Uterus (tissue), 4 donors: ENCODE data around the gene S1PR4. TPM values are rescaled to one million over a fixed set of nuclear protein-coding genes. Genes with fewer than 3 reads are reported as not detected.

Experiments used
- DNase-seq, 2 donors: peaks; one replicate each; pipeline ENCODE4 v3.0.0-alpha.2; 2019 to 2020
- H3K27ac ChIP-seq, 2 donors: fragments of 200-600 bp; sonication (generic); 1 replicate in 1 of 2; 2 replicates in 1 of 2; pipeline ENCODE4 v1.5.1; 2016 to 2018
- H3K27me3 ChIP-seq, 2 donors: fragments of 200-600 bp; sonication (generic); one replicate each; pipeline ENCODE4 v1.5.1; 2018 to 2019; ENCODE audit warnings: control low read depth in 1 of 2
- H3K36me3 ChIP-seq, 2 donors: fragments of 200-600 bp; sonication (generic); one replicate each; pipeline ENCODE4 v1.5.1; 2019; ENCODE audit warnings: control low read depth in 1 of 2
- H3K4me1 ChIP-seq, 2 donors: fragments of 200-600 bp; sonication (generic); one replicate each; pipeline ENCODE4 v1.5.1; 2018 to 2019; ENCODE audit warnings: control low read depth in 1 of 2
- H3K4me3 ChIP-seq, 2 donors: fragments of 200-600 bp; sonication (generic); 1 replicate in 1 of 2; 2 replicates in 1 of 2; pipeline ENCODE4 v1.5.1; 2018 to 2019; ENCODE audit warnings: mild to moderate bottlenecking in 1 of 2
- H3K9me3 ChIP-seq, 2 donors: fragments of 200-600 bp; sonication (generic); one replicate each; pipeline ENCODE4 v1.5.1; 2019; ENCODE audit warnings: control low read depth in 1 of 2
- POLR2A ChIP-seq, 2 donors: fragments of 450-650 bp; IDR thresholded peaks; one replicate each; pipeline ENCODE4 v1.6.1; 2016; ENCODE audit warnings: antibody characterized with exemption in 2 of 2, mild to moderate bottlenecking in 1 of 2, moderate library complexity in 1 of 2
- intact Hi-C: fragments of 100-400 bp; cut with DNase I; formaldehyde crosslinking; loops from one replicate; pipeline ENCODE4 v1.15.1; 2023; ENCODE audit warnings: low total_unique reads
- total RNA-seq, 4 donors: library from RNA; depleted of rRNA in 3 of 4; stranded (reverse); fragments of >200 nt in 3 of 4; gene quantifications; one replicate each; pipeline versions ENCODE4 v1.1.0 to v1.2.4, GENCODE V29; 2014 to 2023
- TF ChIP-seq, protein P1 (sequence below), 4 experiments: fragments of 200-600 bp in 2 of 4; fragments of 450-650 bp in 2 of 4; sonication (generic) in 2 of 4; IDR thresholded peaks; one replicate each; pipeline ENCODE4 v1.5.1; 2016 to 2019; ENCODE audit warnings: antibody characterized with exemption in 4 of 4, mild to moderate bottlenecking in 2 of 4, moderate library complexity in 1 of 4
- donor health status: DM: yes; HTN: yes; CAD: no.

S1PR4 gene
- total RNA-seq, 4 donors from 2014 or later = 1.3 to 2.0 TPM; not detected in 2

GRCh38 chr19:3192228-3192635 is 13.7 kb downstream of the S1PR4 start:
- DNase-seq = no peak
- Histone ChIP-seq H3K27ac (no peak overlapping the region), H3K36me3 (no peaks in the 10 kb centered on the region), H3K9me3 (no peaks in the 10 kb centered on the region), H3K27me3 (no peaks in the 10 kb centered on the region), H3K4me3 (no peak overlapping the region), H3K4me1 (peaks cover 0 to 6% of the 10 kb centered on the region in 2 donors)
- intact Hi-C loops = no loop called here
- TF ChIP-seq POLR2A (IDR thresholded peaks at IDR 0.05) = no peak
- TF ChIP-seq, protein P1, sequence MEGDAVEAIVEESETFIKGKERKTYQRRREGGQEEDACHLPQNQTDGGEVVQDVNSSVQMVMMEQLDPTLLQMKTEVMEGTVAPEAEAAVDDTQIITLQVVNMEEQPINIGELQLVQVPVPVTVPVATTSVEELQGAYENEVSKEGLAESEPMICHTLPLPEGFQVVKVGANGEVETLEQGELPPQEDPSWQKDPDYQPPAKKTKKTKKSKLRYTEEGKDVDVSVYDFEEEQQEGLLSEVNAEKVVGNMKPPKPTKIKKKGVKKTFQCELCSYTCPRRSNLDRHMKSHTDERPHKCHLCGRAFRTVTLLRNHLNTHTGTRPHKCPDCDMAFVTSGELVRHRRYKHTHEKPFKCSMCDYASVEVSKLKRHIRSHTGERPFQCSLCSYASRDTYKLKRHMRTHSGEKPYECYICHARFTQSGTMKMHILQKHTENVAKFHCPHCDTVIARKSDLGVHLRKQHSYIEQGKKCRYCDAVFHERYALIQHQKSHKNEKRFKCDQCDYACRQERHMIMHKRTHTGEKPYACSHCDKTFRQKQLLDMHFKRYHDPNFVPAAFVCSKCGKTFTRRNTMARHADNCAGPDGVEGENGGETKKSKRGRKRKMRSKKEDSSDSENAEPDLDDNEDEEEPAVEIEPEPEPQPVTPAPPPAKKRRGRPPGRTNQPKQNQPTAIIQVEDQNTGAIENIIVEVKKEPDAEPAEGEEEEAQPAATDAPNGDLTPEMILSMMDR (IDR thresholded peaks at IDR 0.05) = no peak

- H3K27ac ChIP-seq = no peak overlapping the region
- H3K4me3 ChIP-seq = no peak overlapping the region
- TF ChIP-seq POLR2A (IDR thresholded peaks at IDR 0.05) = no peak
- TF ChIP-seq, protein P1 (IDR thresholded peaks at IDR 0.05) = no peak
- no peaks in the 10 kb centered on the region for H3K27me3 ChIP-seq
- DNase-seq = no peak
- no peaks in the 10 kb centered on the region for H3K36me3 ChIP-seq
- peaks cover 0 to 1% of the 10 kb centered on the region in 2 donors for H3K4me1 ChIP-seq
- no peaks in the 10 kb centered on the region for H3K9me3 ChIP-seq
- intact Hi-C loops = no loop called here
Measured at GRCh38 chr19:3192684-3193083, 14.1 kb downstream of the S1PR4 start.

DNA sequence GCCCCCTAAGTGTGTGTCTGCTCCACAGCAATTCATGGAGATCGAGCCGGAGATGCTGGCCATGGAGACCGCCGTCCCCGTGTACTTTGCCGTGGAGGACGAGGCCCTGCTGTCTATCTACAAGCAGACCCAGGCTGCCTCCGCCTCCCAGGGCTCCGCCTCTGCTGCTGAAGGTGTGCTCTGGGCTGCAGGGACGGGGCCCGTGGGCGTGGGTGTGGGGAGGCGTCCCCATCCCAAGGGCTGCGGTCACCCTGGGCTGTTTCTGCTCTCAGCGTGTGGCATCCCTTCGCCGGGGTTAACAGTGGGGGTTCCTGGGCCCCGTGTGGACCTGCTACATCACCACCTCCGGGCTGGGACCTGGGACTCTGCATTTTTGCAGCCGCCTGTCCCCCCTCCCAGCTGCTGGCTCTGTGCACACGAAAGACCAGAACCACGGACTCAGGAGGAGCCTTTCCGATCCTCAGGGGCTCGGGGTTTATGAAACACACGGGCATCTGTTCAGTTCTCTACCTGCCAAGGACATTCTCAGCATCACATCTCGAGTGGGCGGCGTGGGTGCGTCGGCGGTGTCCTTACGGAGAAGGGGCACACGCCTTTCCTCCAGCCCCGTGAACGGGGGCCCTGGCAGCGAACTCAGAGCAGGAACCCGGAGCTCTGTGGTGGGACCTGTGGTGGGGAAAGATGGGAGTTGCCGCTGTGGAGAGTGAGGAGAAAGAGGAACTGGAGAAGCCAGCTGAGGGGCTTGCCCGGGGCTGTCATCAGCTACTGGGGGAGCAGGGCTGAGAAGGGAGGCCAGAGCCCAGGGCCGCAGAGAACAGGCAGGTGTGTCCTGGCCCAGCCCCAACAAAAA is 14.9 kb downstream of the S1PR4 start:
- Histone ChIP-seq H3K27me3 (no peaks in the 10 kb centered on the region), H3K36me3 (no peaks in the 10 kb centered on the region), H3K4me3 (no peak overlapping the region), H3K27ac (no peak overlapping the region), H3K4me1 (no peaks in the 10 kb centered on the region), H3K9me3 (no peaks in the 10 kb centered on the region)
- no peak for DNase-seq
- intact Hi-C loops = no loop called here
- TF ChIP-seq, protein P1 (IDR thresholded peaks at IDR 0.05) = no peak
- no peak for TF ChIP-seq POLR2A (IDR thresholded peaks at IDR 0.05)

GRCh38 chr19:3194106-3195087 is 15.8 kb downstream of the S1PR4 start:
- no peak overlapping the region for H3K4me3 ChIP-seq
- H3K9me3 ChIP-seq = no peaks in the 10 kb centered on the region
- no peak overlapping the region for H3K27ac ChIP-seq
- no peaks in the 10 kb centered on the region for H3K27me3 ChIP-seq
- H3K36me3 ChIP-seq = no peaks in the 10 kb centered on the region
- DNase-seq = no peak
- intact Hi-C loops = no loop called here
- TF ChIP-seq, protein P1 (IDR thresholded peaks at IDR 0.05) = no peak
- no peak for TF ChIP-seq POLR2A (IDR thresholded peaks at IDR 0.05)
- no peaks in the 10 kb centered on the region for H3K4me1 ChIP-seq
